GM18517 (cell line): Measurements from ENCODE around the gene FAM222B.
"Not testable (repeated sequence)": the region's sequence is repeated elsewhere in the genome, so short reads cannot be mapped to it uniquely, and the experiment has no call there.

Source experiments
- ATAC-seq: cut with Tn5 transposase; IDR thresholded peaks from one replicate; pipeline ENCODE4 v1.9.1; 2021; ENCODE audit warnings: mild to moderate bottlenecking, moderate library complexity; ENCODE audit not compliant: unreplicated experiment

Gene FAM222B

GRCh38 chr17:28747801-28748750, 94.5 kb downstream of the FAM222B start:
- ATAC-seq, result no peak

GRCh38 chr17:28747051-28747691, 95.4 kb downstream of the FAM222B start:
- no peak for ATAC-seq

- no peak for ATAC-seq
These were observed 96.0 kb downstream of the FAM222B start for GRCh38 chr17:28746611-28747050.

- no peak for ATAC-seq
These were observed 96.7 kb downstream of the FAM222B start for GRCh38 chr17:28745786-28746411.

GRCh38 chr17:28744972-28745785, 97.4 kb downstream of the FAM222B start:
- no peak for ATAC-seq

- peak; percentile 23 for ATAC-seq
These were observed 98.3 kb downstream of the FAM222B start for GRCh38 chr17:28744104-28744971.

GRCh38 chr17:28743243-28744103, 99.1 kb downstream of the FAM222B start, which contains the start of gene TRAF4:
Gene TRAF4, plus strand, starts transcription at chr17:28744011. Its CDS starts 102 bp downstream, at chr17:28744113.
- peak; percentile 42 for ATAC-seq

- no peak for ATAC-seq
These were observed 100.9 kb downstream of the FAM222B start for GRCh38 chr17:28741358-28742349.

GRCh38 chr17:28740406-28741357, 101.9 kb downstream of the FAM222B start:
- ATAC-seq, result no peak

- ATAC-seq, result no peak
These were observed 103.8 kb downstream of the FAM222B start for GRCh38 chr17:28738680-28739384.

GRCh38 chr17:28737770-28738679, 104.6 kb downstream of the FAM222B start:
- peak; percentile 62 for ATAC-seq

- no peak for ATAC-seq
These were observed 105.3 kb downstream of the FAM222B start for GRCh38 chr17:28737316-28737715.

GRCh38 chr17:28735913-28736769, 106.4 kb downstream of the FAM222B start:
- not testable (repeated sequence) for ATAC-seq

- ATAC-seq, result no peak
These were observed 107.3 kb downstream of the FAM222B start for GRCh38 chr17:28735242-28735722.
